Measurements from ENCODE around the gene ZG16. TPM values are rescaled to one million over a fixed set of nuclear protein-coding genes. Genes with fewer than 3 reads are reported as not detected.
A peak's percentile ranks its signal among the peaks of the same experiment; 100 is the strongest.
"Not testable (repeated sequence)": the region's sequence is repeated elsewhere in the genome, so short reads cannot be mapped to it uniquely, and the experiment has no call there.

ZG16 gene
- total RNA-seq, 1 donor from 2014 or later: not detected

GRCh38 chr16:29765167-29766032 lies 12.7 kb upstream of the ZG16 start:
- TF ChIP-seq, protein P1, sequence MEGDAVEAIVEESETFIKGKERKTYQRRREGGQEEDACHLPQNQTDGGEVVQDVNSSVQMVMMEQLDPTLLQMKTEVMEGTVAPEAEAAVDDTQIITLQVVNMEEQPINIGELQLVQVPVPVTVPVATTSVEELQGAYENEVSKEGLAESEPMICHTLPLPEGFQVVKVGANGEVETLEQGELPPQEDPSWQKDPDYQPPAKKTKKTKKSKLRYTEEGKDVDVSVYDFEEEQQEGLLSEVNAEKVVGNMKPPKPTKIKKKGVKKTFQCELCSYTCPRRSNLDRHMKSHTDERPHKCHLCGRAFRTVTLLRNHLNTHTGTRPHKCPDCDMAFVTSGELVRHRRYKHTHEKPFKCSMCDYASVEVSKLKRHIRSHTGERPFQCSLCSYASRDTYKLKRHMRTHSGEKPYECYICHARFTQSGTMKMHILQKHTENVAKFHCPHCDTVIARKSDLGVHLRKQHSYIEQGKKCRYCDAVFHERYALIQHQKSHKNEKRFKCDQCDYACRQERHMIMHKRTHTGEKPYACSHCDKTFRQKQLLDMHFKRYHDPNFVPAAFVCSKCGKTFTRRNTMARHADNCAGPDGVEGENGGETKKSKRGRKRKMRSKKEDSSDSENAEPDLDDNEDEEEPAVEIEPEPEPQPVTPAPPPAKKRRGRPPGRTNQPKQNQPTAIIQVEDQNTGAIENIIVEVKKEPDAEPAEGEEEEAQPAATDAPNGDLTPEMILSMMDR (IDR thresholded peaks at IDR 0.05; ENCODE audit: unreplicated experiment): no peak
- H3K4me1 Mint-ChIP-seq (ENCODE audit: low read depth): peaks cover 28% of the 10 kb centered on the region
- no peaks in the 10 kb centered on the region for H3K36me3 Mint-ChIP-seq (ENCODE audit: insufficient read depth)
- DNase-seq (ENCODE audit: low spot score, unreplicated experiment): peak; percentile 44
- peak overlapping the region; percentile 6 for H3K4me3 Mint-ChIP-seq (ENCODE audit: low read depth)
- H3K9me3 Mint-ChIP-seq (ENCODE audit: low read depth): no peaks in the 10 kb centered on the region
- H3K27ac Mint-ChIP-seq: peak overlapping the region; percentile 84
- H3K27me3 Mint-ChIP-seq: no peaks in the 10 kb centered on the region

GRCh38 chr16:29766571-29766970 lies 11.5 kb upstream of the ZG16 start:
- no peaks in the 10 kb centered on the region for H3K9me3 Mint-ChIP-seq (ENCODE audit: low read depth)
- DNase-seq (ENCODE audit: low spot score, unreplicated experiment): no peak
- no peak overlapping the region for H3K4me3 Mint-ChIP-seq (ENCODE audit: low read depth)
- H3K36me3 Mint-ChIP-seq (ENCODE audit: insufficient read depth): no peaks in the 10 kb centered on the region
- TF ChIP-seq, protein P1 (IDR thresholded peaks at IDR 0.05; ENCODE audit: unreplicated experiment): no peak
- H3K27ac Mint-ChIP-seq: no peak overlapping the region
- no peaks in the 10 kb centered on the region for H3K27me3 Mint-ChIP-seq
- peaks cover 24% of the 10 kb centered on the region for H3K4me1 Mint-ChIP-seq (ENCODE audit: low read depth)

GRCh38 chr16:29767062-29767461 lies 11.0 kb upstream of the ZG16 start:
- H3K9me3 Mint-ChIP-seq (ENCODE audit: low read depth): no peaks in the 10 kb centered on the region
- TF ChIP-seq, protein P1 (IDR thresholded peaks at IDR 0.05; ENCODE audit: unreplicated experiment): no peak
- no peaks in the 10 kb centered on the region for H3K36me3 Mint-ChIP-seq (ENCODE audit: insufficient read depth)
- no peaks in the 10 kb centered on the region for H3K27me3 Mint-ChIP-seq
- no peak overlapping the region for H3K4me3 Mint-ChIP-seq (ENCODE audit: low read depth)
- DNase-seq (ENCODE audit: low spot score, unreplicated experiment): no peak
- peak overlapping the region; percentile 4 for H3K27ac Mint-ChIP-seq
- H3K4me1 Mint-ChIP-seq (ENCODE audit: low read depth): peaks cover 25% of the 10 kb centered on the region

DNA sequence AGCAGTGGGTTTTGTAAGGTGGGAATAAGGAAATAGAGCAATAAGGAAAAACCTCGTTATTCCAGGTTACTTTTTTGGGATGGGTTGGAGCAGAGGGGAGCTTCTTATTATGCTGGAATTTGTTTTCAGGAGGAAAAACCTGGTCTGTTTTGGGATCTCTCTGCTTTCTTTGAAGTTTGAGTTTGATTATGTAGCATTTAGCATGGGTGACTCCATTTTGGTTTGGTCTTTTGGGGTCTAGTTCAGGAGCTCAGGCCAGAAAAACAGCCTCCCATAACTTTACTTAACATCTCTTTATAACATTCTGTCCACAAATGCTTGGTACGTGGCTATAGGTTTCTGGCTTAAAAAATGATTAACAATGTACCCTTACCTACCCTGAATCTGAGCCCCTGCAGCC lies 8.5 kb upstream of the ZG16 start:
- H3K36me3 Mint-ChIP-seq (ENCODE audit: insufficient read depth): no peaks in the 10 kb centered on the region
- H3K27me3 Mint-ChIP-seq: peaks cover 2% of the 10 kb centered on the region
- H3K4me1 Mint-ChIP-seq (ENCODE audit: low read depth): peaks cover 29% of the 10 kb centered on the region
- TF ChIP-seq, protein P1 (IDR thresholded peaks at IDR 0.05; ENCODE audit: unreplicated experiment): no peak
- no peaks in the 10 kb centered on the region for H3K9me3 Mint-ChIP-seq (ENCODE audit: low read depth)
- no peak overlapping the region for H3K4me3 Mint-ChIP-seq (ENCODE audit: low read depth)
- H3K27ac Mint-ChIP-seq: no peak overlapping the region
- no peak for DNase-seq (ENCODE audit: low spot score, unreplicated experiment)

DNA sequence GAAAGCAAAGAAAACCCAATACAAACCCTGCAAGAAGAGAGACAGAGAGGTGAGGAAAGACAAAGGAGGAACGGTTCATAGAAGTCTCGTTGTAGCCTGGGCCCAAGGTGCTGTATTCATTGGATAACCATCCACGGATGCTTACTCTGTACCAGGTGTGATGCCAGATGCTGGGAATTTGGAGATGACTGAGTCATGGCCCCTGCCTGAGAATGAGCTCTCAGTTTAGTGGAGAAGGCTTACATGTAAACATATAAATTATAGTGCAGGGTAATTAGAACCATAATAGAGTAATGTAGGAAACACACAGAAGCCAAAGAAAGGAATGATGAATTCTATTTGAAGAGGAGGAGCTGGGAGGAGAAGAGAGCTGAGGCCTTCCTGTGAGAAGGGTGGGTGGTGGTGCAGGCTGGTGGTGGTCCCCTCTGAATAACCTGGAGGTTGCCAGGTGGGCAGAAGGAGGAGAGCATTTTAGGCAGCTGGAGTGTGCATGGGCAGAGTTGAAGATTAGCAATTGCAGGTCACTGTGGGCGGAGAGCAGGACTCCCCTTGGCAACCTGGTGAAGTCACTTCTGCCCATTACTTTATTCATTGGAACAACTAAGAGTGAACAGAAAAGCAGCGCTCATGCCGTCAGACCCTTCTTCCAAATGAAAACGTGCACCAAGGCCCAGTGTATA lies 7.7 kb upstream of the ZG16 start:
- Mint-ChIP-seq H3K9me3 (ENCODE audit: low read depth) (no peaks in the 10 kb centered on the region), H3K4me1 (ENCODE audit: low read depth) (peaks cover 21% of the 10 kb centered on the region), H3K4me3 (ENCODE audit: low read depth) (no peak overlapping the region), H3K36me3 (ENCODE audit: insufficient read depth) (no peaks in the 10 kb centered on the region), H3K27ac (no peak overlapping the region), H3K27me3 (peaks cover 2% of the 10 kb centered on the region)
- TF ChIP-seq, protein P1 (IDR thresholded peaks at IDR 0.05; ENCODE audit: unreplicated experiment): no peak
- DNase-seq (ENCODE audit: low spot score, unreplicated experiment): no peak

DNA sequence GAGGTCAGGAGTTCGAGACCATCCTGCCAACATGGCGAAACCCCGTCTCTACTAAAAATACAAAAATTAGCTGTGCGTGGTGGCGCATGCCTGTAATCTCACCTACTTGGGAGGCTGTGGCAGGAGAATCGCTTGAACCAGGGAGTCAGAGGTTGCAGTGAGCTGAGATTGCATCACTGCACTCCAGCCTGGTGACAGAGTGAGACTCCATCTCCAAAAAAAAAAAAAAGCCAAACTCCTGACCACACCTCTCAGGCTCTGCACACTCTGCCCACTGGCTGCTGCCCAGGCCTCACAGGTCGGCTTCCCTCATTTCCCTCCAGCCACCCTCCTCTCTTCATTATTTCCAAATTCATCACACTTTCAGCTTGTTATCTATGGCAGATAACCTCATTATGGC lies 5.7 kb upstream of the ZG16 start:
- Mint-ChIP-seq H3K27ac (peak overlapping the region; percentile 45), H3K4me1 (ENCODE audit: low read depth) (peaks cover 12% of the 10 kb centered on the region)
- not testable (repeated sequence) for H3K36me3 Mint-ChIP-seq (ENCODE audit: insufficient read depth); H3K4me3 Mint-ChIP-seq (ENCODE audit: low read depth); H3K9me3 Mint-ChIP-seq (ENCODE audit: low read depth); DNase-seq (ENCODE audit: low spot score, unreplicated experiment); H3K27me3 Mint-ChIP-seq

All from progenitor cell of endocrine pancreas (in vitro differentiated cells).